HG03520 (cell line): ENCODE results near the gene NR1D1.

Source experiments
- ATAC-seq: cut with Tn5 transposase; IDR thresholded peaks from one replicate; pipeline ENCODE4 v1.9.1; 2021; ENCODE audit warnings: mild to moderate bottlenecking, moderate library complexity; ENCODE audit not compliant: unreplicated experiment

NR1D1 gene

GRCh38 chr17:40076591-40076990 is 23.8 kb downstream of the NR1D1 start:
- ATAC-seq = no peak

GRCh38 chr17:40075942-40076498 is 24.4 kb downstream of the NR1D1 start:
- no peak for ATAC-seq

GRCh38 chr17:40075201-40075941 is 25.0 kb downstream of the NR1D1 start:
- no peak for ATAC-seq

GRCh38 chr17:40074871-40075200 is 25.6 kb downstream of the NR1D1 start:
- ATAC-seq = no peak

GRCh38 chr17:40074175-40074512 is 26.2 kb downstream of the NR1D1 start:
- ATAC-seq = no peak

GRCh38 chr17:40073454-40074174 is 26.8 kb downstream of the NR1D1 start:
- ATAC-seq = no peak

- no peak for ATAC-seq
Measured at GRCh38 chr17:40072735-40073346, 27.5 kb downstream of the NR1D1 start.

- no peak for ATAC-seq
Measured at GRCh38 chr17:40072040-40072734, 28.2 kb downstream of the NR1D1 start.

GRCh38 chr17:40071313-40072039 is 28.9 kb downstream of the NR1D1 start:
- ATAC-seq = no peak

GRCh38 chr17:40070709-40071312 is 29.6 kb downstream of the NR1D1 start:
- no peak for ATAC-seq

GRCh38 chr17:40069751-40070708 is 30.4 kb downstream of the NR1D1 start:
- ATAC-seq = no peak

- ATAC-seq = no peak
Measured at GRCh38 chr17:40068917-40069750, 31.3 kb downstream of the NR1D1 start.

GRCh38 chr17:40068584-40068916 is 31.8 kb downstream of the NR1D1 start:
- ATAC-seq = no peak

- ATAC-seq = no peak
Measured at GRCh38 chr17:40068129-40068581, 32.2 kb downstream of the NR1D1 start.

- ATAC-seq = no peak
Measured at GRCh38 chr17:40067710-40068109, 32.7 kb downstream of the NR1D1 start.

- ATAC-seq = no peak
Measured at GRCh38 chr17:40065769-40066510, 34.4 kb downstream of the NR1D1 start.

- ATAC-seq = no peak
Measured at GRCh38 chr17:40064971-40065768, 35.2 kb downstream of the NR1D1 start.
